Adipose tissue (tissue), 3 donors: Measurements from ENCODE around the gene MYO1D. TPM values are rescaled to one million over a fixed set of nuclear protein-coding genes. Genes with fewer than 3 reads are reported as not detected.

Experiments
- H3K27ac ChIP-seq: one replicate; pipeline ENCODE4 v1.5.1; 2013; ENCODE audit warnings: low read depth, low read length
- WGBS, 3 donors: extraction: QIAGEN DNeasy Blood & Tissue Kit; methylation state at CpG; one replicate each; pipeline ENCODE4 v1.1.7; 2013; 5-methylcytosine and 5-hydroxymethylcytosine counted together
- polyA plus RNA-seq, 3 donors: library from polyadenylated mRNA; stranded (reverse); fragments of 200-250 nt; gene quantifications; one replicate each; pipeline ENCODE4 v1.2.3, GENCODE V29; 2013
- donor health status: healthy with polysubstance abuse.
- donor health status: Bipolar disorder and iron deficiency.
- donor health status: healthy.

The MYO1D gene
- polyA plus RNA-seq, 3 donors, result 8.5 to 11.6 (median 11.4) TPM

DNA sequence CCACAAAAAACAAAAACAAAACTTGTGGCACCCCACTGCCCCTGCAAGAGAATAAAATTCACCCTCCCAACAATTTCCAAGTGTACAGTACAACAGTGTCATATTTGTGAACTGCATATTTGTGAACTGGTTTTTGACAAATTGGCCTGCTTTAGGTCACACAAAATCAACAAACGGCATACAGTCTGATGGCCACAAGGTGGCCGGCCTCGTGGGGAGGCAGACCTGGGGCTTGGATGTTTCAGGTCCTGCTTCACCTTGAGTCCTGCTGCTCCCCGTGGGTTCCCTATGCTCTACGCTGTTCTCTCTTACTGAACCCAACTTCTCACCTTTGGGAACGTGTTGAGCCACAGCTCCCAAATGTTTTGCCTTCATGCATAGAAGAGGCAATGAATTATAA is 287.9 kb downstream of the MYO1D start:
- no peak overlapping the region for H3K27ac ChIP-seq
- 80 to 86% (median 81%) methylated on average over 6 of the region's 6 CpGs for WGBS, 3 donors

GRCh38 chr17:32588135-32588534 is 288.8 kb downstream of the MYO1D start:
- no peak overlapping the region for H3K27ac ChIP-seq
- WGBS, 3 donors, result 62 to 73% (median 67%) methylated on average over 3 of the region's 3 CpGs

DNA sequence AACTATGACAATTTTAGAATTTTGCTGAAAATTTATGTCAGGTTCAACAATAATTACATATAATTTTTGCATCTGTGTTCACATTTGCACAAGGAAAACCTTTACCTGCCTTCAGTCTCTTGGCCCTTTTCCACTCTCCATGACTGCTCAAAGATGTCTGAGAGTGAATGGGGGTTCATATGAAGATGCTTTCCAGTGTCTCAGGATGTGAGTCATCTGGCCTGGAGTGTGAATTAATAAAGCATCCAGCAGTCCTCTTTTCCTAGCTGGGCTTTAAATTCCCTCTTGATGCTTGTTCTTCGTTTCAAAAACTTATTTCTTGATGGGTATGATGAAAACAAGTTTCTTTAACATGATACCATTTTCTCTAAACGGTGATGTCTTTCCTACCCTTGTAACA is 290.3 kb downstream of the MYO1D start:
- H3K27ac ChIP-seq, result no peak overlapping the region
- WGBS, 3 donors, result 76 to 87% (median 83%) methylated on average over 2 of the region's 2 CpGs

GRCh38 chr17:32584792-32585191 is 292.1 kb downstream of the MYO1D start:
- 88 to 98% (median 98%) methylated on average over 1 of the region's 1 CpG for WGBS, 3 donors
- no peak overlapping the region for H3K27ac ChIP-seq

GRCh38 chr17:32583053-32583452 is 293.9 kb downstream of the MYO1D start:
- 86 to 96% (median 92%) methylated on average over 1 of the region's 1 CpG for WGBS, 3 donors
- H3K27ac ChIP-seq, result no peak overlapping the region

GRCh38 chr17:32575852-32576251 is 301.1 kb downstream of the MYO1D start:
- H3K27ac ChIP-seq, result no peak overlapping the region

- WGBS, 3 donors, result 81 to 93% (median 81%) methylated on average over 2 of the region's 2 CpGs
- no peak overlapping the region for H3K27ac ChIP-seq
Observed at GRCh38 chr17:32570081-32570396, 306.9 kb downstream of the MYO1D start.

DNA sequence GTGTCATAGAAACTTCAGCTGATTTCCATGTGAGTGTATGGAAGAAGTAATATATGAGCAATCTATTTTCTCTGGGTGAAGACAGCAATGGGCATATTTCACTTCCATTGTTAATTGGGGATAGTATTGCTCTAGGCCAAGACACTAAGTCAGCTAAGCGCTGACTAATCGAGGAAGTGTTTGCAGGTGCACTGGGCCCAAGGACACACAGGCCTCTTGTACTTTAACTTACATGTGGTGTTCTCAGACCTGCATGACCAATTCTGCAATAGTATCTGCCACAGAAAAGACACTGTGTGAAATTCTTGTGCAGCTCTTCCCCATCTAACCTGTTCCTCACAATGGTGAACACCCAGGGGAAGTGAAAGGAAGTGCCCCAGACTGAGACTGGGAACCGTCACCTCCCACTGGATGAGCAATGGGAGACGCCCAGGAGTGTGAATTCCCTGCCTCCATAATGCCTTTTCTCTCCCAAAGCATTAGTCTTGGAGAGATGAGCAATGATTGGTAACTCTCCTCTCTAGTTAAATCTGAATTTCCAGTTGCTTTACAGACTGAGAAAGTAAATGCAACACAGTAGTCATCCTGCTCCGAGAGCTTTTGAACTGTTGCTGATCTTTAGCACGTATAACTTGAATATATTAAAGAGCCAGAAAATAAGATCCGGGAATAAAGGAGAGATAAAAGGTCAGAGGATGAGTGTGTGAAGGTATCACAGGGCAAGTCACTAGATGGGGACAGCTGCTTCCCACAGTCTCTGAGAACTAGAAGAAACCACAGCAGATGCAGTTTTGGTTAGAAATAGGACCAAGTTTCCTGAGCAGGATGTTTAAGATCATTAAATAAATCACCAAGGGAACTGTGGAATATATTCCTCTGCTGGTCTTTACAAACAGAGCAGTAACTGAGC is 307.5 kb downstream of the MYO1D start:
- no peak overlapping the region for H3K27ac ChIP-seq
- WGBS, 3 donors, result 74 to 77% (median 75%) methylated on average over 7 of the region's 7 CpGs

- 82 to 90% (median 85%) methylated on average over 4 of the region's 4 CpGs for WGBS, 3 donors
- no peak overlapping the region for H3K27ac ChIP-seq
Observed at GRCh38 chr17:32568705-32569104, 308.2 kb downstream of the MYO1D start.

DNA sequence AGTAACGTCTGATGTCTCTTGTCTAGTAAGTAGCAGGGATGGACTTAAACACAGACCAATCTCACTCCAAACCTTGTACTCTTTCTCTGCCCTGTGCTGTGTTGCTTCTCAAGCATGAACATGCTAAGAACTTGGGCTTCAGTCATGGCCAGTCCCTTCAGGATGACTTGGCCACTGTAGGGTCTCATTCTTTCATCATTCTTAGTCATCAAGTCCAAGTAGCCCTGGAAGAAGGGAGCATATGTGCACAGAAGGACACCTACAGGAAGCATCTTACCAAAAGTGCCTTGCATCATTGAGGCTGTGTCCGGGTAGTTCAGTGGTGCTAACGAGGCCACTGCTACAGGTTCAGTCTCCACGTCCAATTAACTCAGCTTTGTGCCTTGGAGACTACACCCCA is 309.4 kb downstream of the MYO1D start:
- WGBS, 3 donors, result 88 to 92% (median 92%) methylated on average over 4 of the region's 4 CpGs
- no peak overlapping the region for H3K27ac ChIP-seq

- 85 to 92% (median 92%) methylated on average over 4 of the region's 4 CpGs for WGBS, 3 donors
- no peak overlapping the region for H3K27ac ChIP-seq
Observed at GRCh38 chr17:32567086-32567485, 309.8 kb downstream of the MYO1D start.

GRCh38 chr17:32566303-32566702 is 310.6 kb downstream of the MYO1D start:
- H3K27ac ChIP-seq, result no peak overlapping the region
- WGBS, 3 donors, result 79 to 88% (median 84%) methylated on average over 5 of the region's 5 CpGs

- WGBS, 3 donors, result 83 to 92% (median 89%) methylated on average over 3 of the region's 3 CpGs
- no peak overlapping the region for H3K27ac ChIP-seq
Observed at GRCh38 chr17:32565401-32565800, 311.5 kb downstream of the MYO1D start.

- WGBS, 3 donors, result 72 to 90% (median 73%) methylated on average over 3 of the region's 3 CpGs
- H3K27ac ChIP-seq, result no peak overlapping the region
Observed at GRCh38 chr17:32564325-32564724, 312.6 kb downstream of the MYO1D start.

DNA sequence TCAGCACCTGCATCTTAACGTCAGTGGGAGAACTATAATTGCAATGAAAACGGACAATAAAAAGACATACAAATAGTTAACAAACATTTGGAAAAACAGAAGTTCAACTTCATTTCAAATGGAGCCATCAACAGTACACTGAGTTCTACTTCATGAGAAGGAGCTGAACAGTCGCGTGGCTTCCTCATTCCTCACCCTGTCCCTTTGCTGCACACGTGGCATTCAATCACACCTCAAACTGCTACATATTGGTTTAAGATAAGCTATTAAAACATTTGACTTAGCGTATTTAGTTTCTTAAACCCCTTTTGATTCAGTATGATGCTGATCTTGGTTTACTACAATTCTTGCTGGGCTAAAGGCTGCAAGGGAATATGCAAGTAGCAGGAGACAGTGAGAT is 313.3 kb downstream of the MYO1D start:
- WGBS, 3 donors, result 48 to 89% (median 84%) methylated on average over 6 of the region's 6 CpGs
- H3K27ac ChIP-seq, result no peak overlapping the region

GRCh38 chr17:32558997-32559650 is 317.8 kb downstream of the MYO1D start:
- 68 to 81% (median 77%) methylated on average over 4 of the region's 4 CpGs for WGBS, 3 donors
- H3K27ac ChIP-seq, result no peak overlapping the region

- H3K27ac ChIP-seq, result no peak overlapping the region
- WGBS, 3 donors, result 51 to 66% (median 58%) methylated on average over 6 of the region's 6 CpGs
Observed at GRCh38 chr17:32558326-32558955, 318.5 kb downstream of the MYO1D start.

DNA sequence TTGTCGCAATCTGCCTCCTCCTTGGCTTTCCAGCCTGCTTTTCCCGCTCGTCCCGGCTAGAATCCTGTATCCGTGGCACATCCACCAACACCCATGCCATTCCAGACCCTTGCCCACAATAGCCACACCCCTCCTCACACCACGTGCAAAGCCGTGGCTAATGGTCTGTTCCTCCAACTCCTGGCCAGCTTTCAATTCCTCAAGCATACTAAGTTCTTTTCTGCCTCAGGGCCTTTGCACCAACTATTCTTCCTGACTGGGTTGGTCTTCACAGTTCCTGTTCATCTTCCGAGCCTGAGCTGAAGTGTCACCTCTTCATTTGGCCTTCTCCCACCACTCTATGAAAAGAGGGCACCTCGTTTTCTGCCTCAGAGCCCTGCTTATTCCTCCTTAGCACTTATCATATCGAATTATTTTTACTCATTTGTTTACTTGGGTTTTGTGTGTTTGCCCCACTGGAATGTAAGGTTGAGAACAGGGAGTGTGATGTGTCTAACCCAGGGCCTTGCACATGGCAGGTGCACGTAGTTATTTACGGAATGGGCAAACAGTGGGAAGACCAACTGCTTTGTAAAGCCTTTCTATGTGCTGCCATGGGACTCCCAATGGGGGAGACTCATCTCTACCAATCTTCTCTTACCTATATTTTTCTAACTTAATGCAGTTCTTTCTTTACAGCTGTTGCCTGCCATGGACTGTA is 321.2 kb downstream of the MYO1D start:
- H3K27ac ChIP-seq, result no peak overlapping the region
- 93 to 96% (median 95%) methylated on average over 12 of the region's 12 CpGs for WGBS, 3 donors

DNA sequence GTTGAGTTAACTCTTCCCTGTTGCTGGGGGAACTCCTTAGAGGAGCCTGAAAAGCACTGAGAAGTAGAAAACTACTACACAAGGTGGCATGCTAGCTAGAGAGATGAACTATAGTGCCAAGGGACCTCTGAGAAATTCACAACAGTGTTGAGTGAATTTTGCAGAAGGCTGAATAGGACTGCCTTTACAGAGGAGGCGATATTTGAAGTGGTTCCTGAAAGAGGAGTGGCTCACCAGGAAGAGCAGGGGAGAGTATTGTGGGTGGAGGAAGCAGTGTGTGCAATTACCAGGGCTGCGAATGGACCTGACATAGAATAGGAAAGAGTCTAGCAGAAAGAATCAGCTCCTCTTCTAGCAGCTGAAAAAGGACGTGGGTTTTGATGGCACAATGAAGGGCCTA is 323.8 kb downstream of the MYO1D start:
- 55 to 65% (median 62%) methylated on average over 3 of the region's 3 CpGs for WGBS, 3 donors
- no peak overlapping the region for H3K27ac ChIP-seq
